Esophagus squamous epithelium (tissue), 4 donors: Measurements from ENCODE around the gene COPB2.
"Not testable (repeated sequence)": the region's sequence is repeated elsewhere in the genome, so short reads cannot be mapped to it uniquely, and the experiment has no call there.

Experiments used
- POLR2A ChIP-seq, 4 donors: fragments of 450-650 bp; IDR thresholded peaks; one replicate each; pipeline ENCODE4 v1.6.1; 2017; ENCODE audit warnings: antibody characterized with exemption in 4 of 4, mild to moderate bottlenecking in 4 of 4, moderate library complexity in 3 of 4
- TF ChIP-seq, protein P1 (sequence below), 6 experiments: fragments of 450-650 bp in 4 of 6; fragments of 200-600 bp in 2 of 6; sonication (generic) in 2 of 6; IDR thresholded peaks; one replicate each; pipeline ENCODE4 v1.5.1; 2016 to 2019; ENCODE audit warnings: antibody characterized with exemption in 6 of 6, mild to moderate bottlenecking in 4 of 6, moderate library complexity in 4 of 6

DNA sequence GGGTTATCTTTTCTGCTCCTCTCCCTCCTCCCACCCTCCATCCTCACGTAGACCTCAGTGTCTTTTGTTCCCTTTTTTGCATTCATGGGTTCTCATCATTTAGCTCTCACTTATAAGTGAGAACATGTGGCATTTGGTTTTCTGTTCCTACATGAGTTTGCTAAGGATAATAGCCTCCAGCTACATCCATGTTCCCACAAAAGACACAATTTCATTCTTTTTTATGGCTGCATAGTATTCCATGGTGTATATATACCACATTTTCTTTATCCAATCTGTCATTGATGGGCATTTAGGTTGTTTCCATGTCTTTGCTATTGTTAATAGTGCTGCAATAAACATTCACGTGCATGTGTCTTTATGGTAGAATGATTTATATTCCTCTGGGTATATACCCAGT, 11.7 kb upstream of the COPB2 start:
- TF ChIP-seq, protein P1, sequence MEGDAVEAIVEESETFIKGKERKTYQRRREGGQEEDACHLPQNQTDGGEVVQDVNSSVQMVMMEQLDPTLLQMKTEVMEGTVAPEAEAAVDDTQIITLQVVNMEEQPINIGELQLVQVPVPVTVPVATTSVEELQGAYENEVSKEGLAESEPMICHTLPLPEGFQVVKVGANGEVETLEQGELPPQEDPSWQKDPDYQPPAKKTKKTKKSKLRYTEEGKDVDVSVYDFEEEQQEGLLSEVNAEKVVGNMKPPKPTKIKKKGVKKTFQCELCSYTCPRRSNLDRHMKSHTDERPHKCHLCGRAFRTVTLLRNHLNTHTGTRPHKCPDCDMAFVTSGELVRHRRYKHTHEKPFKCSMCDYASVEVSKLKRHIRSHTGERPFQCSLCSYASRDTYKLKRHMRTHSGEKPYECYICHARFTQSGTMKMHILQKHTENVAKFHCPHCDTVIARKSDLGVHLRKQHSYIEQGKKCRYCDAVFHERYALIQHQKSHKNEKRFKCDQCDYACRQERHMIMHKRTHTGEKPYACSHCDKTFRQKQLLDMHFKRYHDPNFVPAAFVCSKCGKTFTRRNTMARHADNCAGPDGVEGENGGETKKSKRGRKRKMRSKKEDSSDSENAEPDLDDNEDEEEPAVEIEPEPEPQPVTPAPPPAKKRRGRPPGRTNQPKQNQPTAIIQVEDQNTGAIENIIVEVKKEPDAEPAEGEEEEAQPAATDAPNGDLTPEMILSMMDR (IDR thresholded peaks at IDR 0.05): not testable (repeated sequence)
- not testable (repeated sequence) for TF ChIP-seq POLR2A (IDR thresholded peaks at IDR 0.05)
